CD4-positive, alpha-beta T cell (primary cell): ENCODE measurements around the gene CDH12. TPM values are rescaled to one million over a fixed set of nuclear protein-coding genes. Genes with fewer than 3 reads are reported as not detected.

Experiments
- ATAC-seq: fragments of 200-7000 bp; cut with Tn5 transposase; one replicate; pipeline ENCODE4 v1.10.0; 2022; ENCODE audit warnings: mild to moderate bottlenecking; ENCODE audit not compliant: poor library complexity
- CTCF ChIA-PET: fragments of 350-600 bp; sonication (Branson Sonifier 250); formaldehyde crosslinking; loops from one replicate; lab custom pipeline; 2021; ENCODE audit warnings: antibody characterized with exemption, inconsistent platforms; lab: Charles Lee
- POLR2A ChIA-PET: fragments of 350-600 bp; sonication (Branson Sonifier 250); formaldehyde crosslinking; loops from one replicate; lab custom pipeline; 2021; ENCODE audit warnings: antibody characterized with exemption, inconsistent platforms; lab: Charles Lee
- DNase-seq, 14 experiments: peaks; one replicate each; pipeline ENCODE4 v3.0.0-alpha.2; 2013 to 2020; ENCODE audit warnings: mixed read lengths in 2 of 14
- H3K27ac ChIP-seq, 2 donors: one replicate each; pipeline versions ENCODE4 v1.5.1 to v1.7.0; 2013; ENCODE audit warnings: low read length in 2 of 2, low read depth in 1 of 2, mild to moderate bottlenecking in 1 of 2
- H3K27me3 ChIP-seq, 2 experiments: 1 replicate in 1 of 2; 2 replicates in 1 of 2; pipeline versions ENCODE4 v1.6.1 to v1.7.0; 2013; ENCODE audit warnings: low read length in 2 of 2, control low read depth in 1 of 2, mild to moderate bottlenecking in 1 of 2, moderate library complexity in 1 of 2; ENCODE audit not compliant: insufficient read depth in 2 of 2, control insufficient read depth in 1 of 2
- H3K36me3 ChIP-seq: one replicate; pipeline ENCODE4 v1.6.1; 2013; ENCODE audit warnings: low read length, control low read depth; ENCODE audit not compliant: insufficient read depth
- H3K4me1 ChIP-seq: one replicate; pipeline ENCODE4 v1.6.1; 2013; ENCODE audit warnings: low read length, control low read depth; ENCODE audit not compliant: insufficient read depth
- H3K4me3 ChIP-seq: one replicate; pipeline ENCODE4 v1.5.1; 2013; ENCODE audit warnings: mild to moderate bottlenecking, low read length, moderate library complexity
- H3K9me3 ChIP-seq, 2 experiments: 1 replicate in 1 of 2; 2 replicates in 1 of 2; pipeline versions ENCODE4 v1.6.1 to v1.7.0; 2013; ENCODE audit warnings: low read length in 2 of 2, mild to moderate bottlenecking in 2 of 2, control low read depth in 1 of 2, moderate library complexity in 1 of 2; ENCODE audit not compliant: control insufficient read depth in 1 of 2, insufficient read depth in 1 of 2
- H3K27ac Mint-ChIP-seq: one replicate; pipeline ENCODE4 v1.8.0; 2020; ENCODE audit warnings: mixed read lengths
- H3K27me3 Mint-ChIP-seq: one replicate; pipeline ENCODE4 v1.8.0; 2021; ENCODE audit warnings: mixed read lengths
- H3K36me3 Mint-ChIP-seq: one replicate; pipeline ENCODE4 v1.8.0; 2021; ENCODE audit warnings: low read depth, mixed read lengths
- H3K4me1 Mint-ChIP-seq: one replicate; pipeline ENCODE4 v1.8.0; 2021; ENCODE audit warnings: low read depth, mixed read lengths
- H3K4me3 Mint-ChIP-seq: one replicate; pipeline ENCODE4 v1.8.0; 2020; ENCODE audit warnings: mild to moderate bottlenecking, mixed read lengths
- H3K9me3 Mint-ChIP-seq: one replicate; pipeline ENCODE4 v1.8.0; 2020; ENCODE audit warnings: mixed read lengths
- intact Hi-C, 2 experiments: fragments of 100-400 bp; cut with DNase I in 1 of 2; cut with micrococcal nuclease in 1 of 2; formaldehyde crosslinking; loops; one replicate each; pipeline versions ENCODE4 v1.15.1 to v1.9.0; 2023 to 2025; cut with DNase I, micrococcal nuclease
- total RNA-seq, 174 experiments: library from RNA in 2 of 174; stranded (reverse) in 2 of 174; gene quantifications; one replicate each; pipeline ENCODE4 v1.2.3 and lab custom pipeline; 2021 to 2026
- TF ChIP-seq, protein P1 (sequence below): fragments of 200-600 bp; IDR thresholded peaks from one replicate; pipeline ENCODE4 v1.8.0; 2022; ENCODE audit warnings: antibody characterized with exemption, mild to moderate bottlenecking

CDH12 gene
- total RNA-seq, 2 experiments from 2014 or later: not detected

DNA sequence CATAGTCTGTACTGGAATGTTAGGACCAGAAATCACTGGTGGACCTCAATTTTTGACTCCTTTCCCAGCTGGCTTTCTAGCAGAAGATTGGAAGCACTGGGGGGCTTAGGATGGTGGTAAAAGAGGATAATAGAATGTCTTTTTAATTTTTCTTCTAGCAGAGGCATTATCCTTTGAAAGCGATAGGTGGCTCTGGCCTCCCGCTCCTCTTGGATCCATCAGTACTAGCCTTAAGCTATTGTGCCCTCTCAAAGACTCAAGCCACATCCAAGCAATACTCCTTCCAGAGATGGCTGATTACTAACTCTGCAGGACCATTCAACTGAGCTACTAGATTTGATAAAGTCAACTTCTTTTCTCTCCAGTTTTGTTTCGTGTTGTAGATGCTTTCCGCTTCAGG is 610.6 kb downstream of the CDH12 start:
- Mint-ChIP-seq H3K27me3 (no peaks in the 10 kb centered on the region), H3K4me1 (no peaks in the 10 kb centered on the region), H3K9me3 (peaks cover 6% of the 10 kb centered on the region), H3K36me3 (no peaks in the 10 kb centered on the region), H3K4me3 (no peak overlapping the region), H3K27ac (no peak overlapping the region)
- ATAC-seq (no peak), DNase-seq (no peak)
- intact Hi-C loops: no loop called here
- Histone ChIP-seq H3K9me3 (peaks cover 0 to 7% of the 10 kb centered on the region in 2 experiments), H3K4me3 (no peak overlapping the region), H3K27ac (no peak overlapping the region), H3K36me3 (no peaks in the 10 kb centered on the region), H3K27me3 (no peaks in the 10 kb centered on the region), H3K4me1 (no peaks in the 10 kb centered on the region)
- ChIA-PET POLR2A (no interaction called here), CTCF (no interaction called here)
- TF ChIP-seq, protein P1, sequence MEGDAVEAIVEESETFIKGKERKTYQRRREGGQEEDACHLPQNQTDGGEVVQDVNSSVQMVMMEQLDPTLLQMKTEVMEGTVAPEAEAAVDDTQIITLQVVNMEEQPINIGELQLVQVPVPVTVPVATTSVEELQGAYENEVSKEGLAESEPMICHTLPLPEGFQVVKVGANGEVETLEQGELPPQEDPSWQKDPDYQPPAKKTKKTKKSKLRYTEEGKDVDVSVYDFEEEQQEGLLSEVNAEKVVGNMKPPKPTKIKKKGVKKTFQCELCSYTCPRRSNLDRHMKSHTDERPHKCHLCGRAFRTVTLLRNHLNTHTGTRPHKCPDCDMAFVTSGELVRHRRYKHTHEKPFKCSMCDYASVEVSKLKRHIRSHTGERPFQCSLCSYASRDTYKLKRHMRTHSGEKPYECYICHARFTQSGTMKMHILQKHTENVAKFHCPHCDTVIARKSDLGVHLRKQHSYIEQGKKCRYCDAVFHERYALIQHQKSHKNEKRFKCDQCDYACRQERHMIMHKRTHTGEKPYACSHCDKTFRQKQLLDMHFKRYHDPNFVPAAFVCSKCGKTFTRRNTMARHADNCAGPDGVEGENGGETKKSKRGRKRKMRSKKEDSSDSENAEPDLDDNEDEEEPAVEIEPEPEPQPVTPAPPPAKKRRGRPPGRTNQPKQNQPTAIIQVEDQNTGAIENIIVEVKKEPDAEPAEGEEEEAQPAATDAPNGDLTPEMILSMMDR: no peak

GRCh38 chr5:22238047-22238446 is 615.1 kb downstream of the CDH12 start:
- no peaks in the 10 kb centered on the region for H3K4me1 ChIP-seq
- H3K9me3 Mint-ChIP-seq: peaks cover 7% of the 10 kb centered on the region
- no peaks in the 10 kb centered on the region for H3K4me1 Mint-ChIP-seq
- no peak overlapping the region for H3K4me3 ChIP-seq
- no peak for DNase-seq
- H3K4me3 Mint-ChIP-seq: no peak overlapping the region
- H3K27me3 ChIP-seq: no peaks in the 10 kb centered on the region
- no peak overlapping the region for H3K27ac ChIP-seq
- TF ChIP-seq, protein P1: no peak
- no peaks in the 10 kb centered on the region for H3K27me3 Mint-ChIP-seq
- no peaks in the 10 kb centered on the region for H3K36me3 Mint-ChIP-seq
- H3K27ac Mint-ChIP-seq: no peak overlapping the region
- ChIA-PET CTCF (no interaction called here), POLR2A (no interaction called here)
- peaks cover 0 to 4% of the 10 kb centered on the region in 2 experiments for H3K9me3 ChIP-seq
- no peak for ATAC-seq
- intact Hi-C loops: no loop called here
- H3K36me3 ChIP-seq: no peaks in the 10 kb centered on the region

GRCh38 chr5:22226423-22226822 is 626.7 kb downstream of the CDH12 start:
- no peak overlapping the region for H3K4me3 Mint-ChIP-seq
- Histone ChIP-seq H3K4me3 (no peak overlapping the region), H3K27me3 (no peaks in the 10 kb centered on the region), H3K9me3 (no peaks in the 10 kb centered on the region), H3K27ac (no peak overlapping the region), H3K36me3 (no peaks in the 10 kb centered on the region), H3K4me1 (no peaks in the 10 kb centered on the region)
- H3K36me3 Mint-ChIP-seq: no peaks in the 10 kb centered on the region
- no peak overlapping the region for H3K27ac Mint-ChIP-seq
- intact Hi-C loops: no loop called here
- ChIA-PET CTCF (no interaction called here), POLR2A (no interaction called here)
- peaks cover 3% of the 10 kb centered on the region for H3K9me3 Mint-ChIP-seq
- ATAC-seq (no peak), DNase-seq (no peak)
- no peaks in the 10 kb centered on the region for H3K27me3 Mint-ChIP-seq
- TF ChIP-seq, protein P1: no peak
- H3K4me1 Mint-ChIP-seq: no peaks in the 10 kb centered on the region
